ENCODE results near the gene AQP7.

- TF ChIP-seq CTCF (IDR thresholded peaks at IDR 0.05) = peak in 2 of 4 experiments; percentile 1 to 9
- no peak for TF ChIP-seq POLR2A (IDR thresholded peaks at IDR 0.05)
Measured at GRCh38 chr9:33375841-33376321, 26.5 kb downstream of the AQP7 start.

Measured in uterus (tissue), 2 donors.